Cerebellar cortex (tissue), 1 donor: ENCODE results near the gene ARHGAP25.

Experiments
- DNase-seq: peaks from one replicate; pipeline ENCODE4 v3.0.0-alpha.2; 2015; ENCODE audit warnings: low spot score

The ARHGAP25 gene

GRCh38 chr2:68767996-68768395 is 33.4 kb downstream of the ARHGAP25 start:
- no peak for DNase-seq

- no peak for DNase-seq
Observed at GRCh38 chr2:68768461-68768860, 33.9 kb downstream of the ARHGAP25 start.

- DNase-seq = no peak
Observed at GRCh38 chr2:68768951-68769350, 34.3 kb downstream of the ARHGAP25 start.

GRCh38 chr2:68769586-68770270 is 35.1 kb downstream of the ARHGAP25 start:
- DNase-seq = no peak

DNA sequence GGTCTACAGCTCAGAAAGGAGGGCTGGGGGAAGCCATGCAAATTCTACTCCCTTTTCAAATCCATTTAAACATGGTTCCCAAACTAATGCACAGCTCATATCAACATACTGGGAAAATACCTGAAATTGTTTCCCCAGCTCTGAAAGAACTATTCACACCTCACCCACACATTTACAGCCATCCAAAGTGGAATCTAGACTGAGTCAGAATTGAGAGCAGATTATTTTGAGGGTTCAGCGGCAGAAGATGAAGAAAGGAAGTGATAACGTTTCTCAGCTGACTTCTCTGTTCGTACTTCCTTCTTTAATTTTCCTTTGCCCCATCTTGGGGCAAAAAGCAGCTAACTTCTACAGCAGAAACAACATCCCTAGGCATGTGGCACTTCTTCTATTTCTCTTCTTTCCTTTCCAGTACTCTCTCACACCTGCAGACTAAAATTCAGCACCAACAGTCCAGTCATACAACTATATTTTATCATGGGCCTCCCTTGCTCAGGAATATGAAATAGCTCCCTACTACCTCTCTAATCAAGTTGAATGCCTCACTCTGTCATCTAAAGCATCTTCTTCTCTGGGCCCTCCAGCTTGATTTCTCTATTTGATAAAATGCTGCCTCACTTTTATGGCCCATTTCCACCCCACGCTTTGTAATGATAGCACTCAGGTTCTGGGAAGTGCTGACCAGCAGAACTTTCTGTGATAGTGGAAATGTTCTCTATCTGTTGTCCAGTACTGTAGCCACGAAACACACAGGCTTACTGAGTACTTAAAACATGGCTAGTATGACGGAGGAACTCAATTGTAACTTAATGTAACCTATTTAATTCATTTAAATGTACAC is 35.9 kb downstream of the ARHGAP25 start:
- DNase-seq = no peak

DNA sequence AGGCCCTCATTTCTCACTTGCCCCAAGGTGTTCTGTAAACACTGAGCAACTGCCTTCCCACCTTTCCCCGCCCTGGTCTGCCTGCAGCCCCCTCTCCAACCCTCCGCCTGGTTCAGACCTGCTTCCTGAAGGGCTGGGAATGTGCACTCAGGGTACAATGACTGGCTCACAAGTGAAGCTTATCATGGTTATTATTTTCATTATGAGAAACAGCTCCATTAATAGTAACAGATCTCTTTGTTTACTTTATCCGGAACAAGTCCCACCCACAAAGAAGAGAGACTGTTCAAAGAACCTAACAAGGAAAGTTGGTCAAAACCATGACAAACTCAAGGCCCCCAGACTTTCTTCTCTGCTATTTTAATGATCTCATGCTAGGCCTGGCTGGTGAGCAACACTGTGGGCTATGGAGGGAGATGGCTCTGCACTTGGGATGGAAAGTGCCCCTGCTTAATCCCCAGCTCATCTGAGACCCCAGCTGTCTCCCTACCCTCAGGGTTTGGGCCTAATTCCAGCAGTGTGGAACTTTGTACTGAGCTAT is 36.7 kb downstream of the ARHGAP25 start:
- DNase-seq = no peak

DNA sequence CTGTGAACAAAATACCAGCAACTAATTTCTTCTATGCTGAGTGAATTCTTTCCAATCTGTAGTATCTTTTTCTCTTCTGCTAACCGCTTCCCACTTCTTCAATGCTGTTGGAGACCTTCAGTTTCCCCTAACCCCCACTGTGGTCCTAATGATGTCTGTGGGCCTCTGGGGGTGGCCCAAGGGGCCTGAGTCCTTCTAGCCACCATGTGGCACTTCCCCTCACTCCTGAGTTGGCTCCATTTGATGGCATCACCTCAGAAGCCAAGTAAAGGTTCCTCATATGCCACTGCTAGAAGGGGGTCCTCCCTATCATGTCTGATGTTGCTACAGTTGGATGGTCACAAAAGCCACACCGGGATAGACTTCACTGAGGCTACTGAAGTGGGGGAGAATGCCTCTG is 37.5 kb downstream of the ARHGAP25 start:
- no peak for DNase-seq

- DNase-seq = no peak
Observed at GRCh38 chr2:68774569-68775271, 40.1 kb downstream of the ARHGAP25 start.

DNA sequence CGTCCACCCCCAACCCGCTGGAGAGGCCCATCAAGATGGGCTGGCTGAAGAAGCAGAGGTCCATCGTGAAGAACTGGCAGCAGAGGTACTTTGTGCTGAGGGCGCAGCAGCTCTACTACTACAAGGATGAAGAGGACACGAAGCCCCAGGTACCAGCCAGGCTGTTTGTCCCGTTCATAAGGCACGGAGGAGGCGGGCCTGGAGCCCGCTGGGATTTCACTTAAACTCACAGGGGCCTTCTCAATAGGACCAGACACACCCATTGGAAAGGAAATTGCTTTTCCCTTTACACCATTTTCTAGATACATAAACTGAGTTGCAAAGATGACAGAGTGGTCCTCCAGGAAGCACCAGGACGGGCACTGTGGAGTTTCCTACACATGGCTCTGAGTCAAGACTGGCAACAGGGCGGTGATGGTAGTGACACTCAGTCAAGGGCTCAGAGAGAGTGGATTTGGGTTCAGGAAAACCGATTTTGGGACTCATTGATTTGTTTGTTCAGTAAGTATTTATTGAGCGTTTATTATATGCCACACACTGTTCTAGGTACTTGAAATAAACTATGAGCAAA is 40.7 kb downstream of the ARHGAP25 start:
- DNase-seq = no peak

- no peak for DNase-seq
Observed at GRCh38 chr2:68776124-68776523, 41.5 kb downstream of the ARHGAP25 start.

DNA sequence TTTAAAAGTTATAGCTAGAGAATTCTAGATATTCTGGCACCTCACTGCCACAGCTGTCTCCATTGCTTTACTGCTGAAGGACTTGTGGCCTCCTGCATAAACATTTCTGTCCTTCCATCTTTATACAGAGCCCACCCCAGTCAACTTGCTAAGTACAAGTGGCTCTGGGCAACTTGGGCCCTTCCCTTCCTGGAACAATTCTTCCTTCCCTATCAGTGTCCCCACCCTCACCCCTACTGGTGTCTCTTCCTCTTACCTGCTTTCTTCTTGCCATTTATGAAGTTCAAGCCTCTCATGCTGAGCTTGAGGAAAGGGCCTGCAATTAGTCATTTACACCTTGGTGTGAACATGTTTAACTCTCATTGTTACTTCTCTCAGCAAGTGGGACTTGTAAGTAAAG is 45.0 kb downstream of the ARHGAP25 start:
- no peak for DNase-seq

- no peak for DNase-seq
Observed at GRCh38 chr2:68784188-68784587, 49.6 kb downstream of the ARHGAP25 start.

DNA sequence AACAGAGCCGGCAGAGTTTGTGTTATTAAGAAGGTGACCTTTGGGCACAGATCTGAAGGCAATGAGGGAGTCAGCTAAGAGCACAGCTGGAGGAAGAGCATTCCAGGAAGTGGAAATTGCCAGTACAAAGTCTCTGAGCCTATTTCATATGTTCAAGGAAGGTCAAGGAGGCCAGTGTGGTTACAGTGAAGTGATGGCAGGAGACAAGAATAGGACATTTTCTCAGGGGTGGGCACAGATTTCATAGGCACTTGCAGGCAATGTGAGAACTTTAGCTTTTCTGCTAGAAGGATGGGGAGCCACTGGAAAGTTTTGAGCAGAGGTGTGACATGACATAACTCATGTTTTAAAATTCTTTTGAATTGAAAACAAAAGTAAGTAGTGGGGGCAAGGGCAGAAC is 50.3 kb downstream of the ARHGAP25 start:
- no peak for DNase-seq

DNA sequence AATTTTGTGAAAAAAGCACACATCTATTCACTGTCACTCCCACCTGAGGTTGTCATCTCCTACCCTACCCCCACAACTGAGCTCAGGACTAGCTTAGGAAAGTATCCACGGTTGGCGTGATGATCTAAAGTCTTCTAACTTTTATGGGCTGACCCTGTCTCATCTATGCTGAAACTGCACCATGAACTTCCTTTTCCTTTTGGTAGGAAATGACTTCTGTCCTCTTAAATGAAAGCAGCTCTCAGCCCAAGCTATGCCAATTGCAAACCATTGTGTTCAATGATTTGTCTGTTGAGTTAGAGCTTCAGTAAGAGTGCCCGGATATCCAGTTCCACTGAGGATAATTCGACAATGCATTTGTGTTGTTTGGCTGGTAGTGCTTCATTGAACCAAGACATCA is 52.7 kb downstream of the ARHGAP25 start:
- no peak for DNase-seq

- no peak for DNase-seq
Observed at GRCh38 chr2:68789603-68790002, 55.0 kb downstream of the ARHGAP25 start.

DNA sequence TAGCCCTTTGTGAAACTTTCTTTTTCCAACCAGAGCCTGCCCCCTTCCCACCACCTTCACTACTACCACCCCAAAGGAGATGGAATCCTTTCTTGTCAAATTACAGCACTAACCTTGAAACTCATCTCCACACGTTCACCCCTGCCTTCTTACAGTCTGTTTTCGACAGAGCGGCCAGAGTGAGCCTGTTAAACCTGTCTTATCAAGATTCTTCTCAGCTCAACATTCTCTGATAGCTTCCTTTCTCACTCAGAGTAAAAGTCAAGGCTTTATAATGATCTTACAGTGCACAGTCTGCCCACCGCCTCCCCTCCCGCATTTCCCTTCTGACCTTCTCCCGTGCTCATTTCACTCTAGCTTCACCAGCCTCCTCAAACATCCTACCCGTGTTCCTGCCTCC is 56.0 kb downstream of the ARHGAP25 start:
- DNase-seq = no peak

GRCh38 chr2:68791914-68792313 is 57.3 kb downstream of the ARHGAP25 start:
- DNase-seq = no peak

- DNase-seq = no peak
Observed at GRCh38 chr2:68792751-68793150, 58.1 kb downstream of the ARHGAP25 start.

GRCh38 chr2:68796295-68796905 is 61.8 kb downstream of the ARHGAP25 start:
- no peak for DNase-seq

GRCh38 chr2:68798569-68798968 is 64.0 kb downstream of the ARHGAP25 start:
- DNase-seq = no peak

- no peak for DNase-seq
Observed at GRCh38 chr2:68799140-68800026, 64.8 kb downstream of the ARHGAP25 start.
